Heart right ventricle (tissue), 16 donors: ENCODE measurements around the gene PRDM16. TPM values are rescaled to one million over a fixed set of nuclear protein-coding genes. Genes with fewer than 3 reads are reported as not detected.
A peak's percentile ranks its signal among the peaks of the same experiment; 100 is the strongest.

Source experiments
- ATAC-seq, 8 donors: fragments of 200-7000 bp; cut with Tn5 transposase; one replicate each; pipeline ENCODE4 v1.9.1; 2020; ENCODE audit warnings: mild to moderate bottlenecking in 8 of 8, moderate library complexity in 8 of 8, moderate number of reproducible peaks in 1 of 8
- DNase-seq, 2 donors: peaks; one replicate each; pipeline ENCODE4 v3.0.0-alpha.2; 2020
- H3K27ac ChIP-seq, 10 donors: fragments of 200-600 bp; sonication (generic) in 2 of 10; one replicate each; pipeline versions ENCODE4 v1.5.0 to v1.8.0; 2020 to 2022; ENCODE audit warnings: mild to moderate bottlenecking in 3 of 10
- H3K27me3 ChIP-seq, 7 donors: fragments of 200-600 bp; one replicate each; pipeline ENCODE4 v1.8.0; 2021 to 2022; ENCODE audit warnings: mild to moderate bottlenecking in 2 of 7
- H3K36me3 ChIP-seq, 9 donors: fragments of 200-600 bp; sonication (generic) in 1 of 9; one replicate each; pipeline versions ENCODE4 v1.5.0 to v1.8.0; 2020 to 2022; ENCODE audit warnings: mild to moderate bottlenecking in 2 of 9
- H3K4me1 ChIP-seq, 9 donors: fragments of 200-600 bp; sonication (generic) in 1 of 9; one replicate each; pipeline versions ENCODE4 v1.5.0 to v1.8.0; 2020 to 2022; ENCODE audit warnings: mild to moderate bottlenecking in 4 of 9
- H3K4me3 ChIP-seq, 10 donors: fragments of 200-600 bp; sonication (generic) in 2 of 10; one replicate each; pipeline versions ENCODE4 v1.5.0 to v1.8.0; 2020 to 2022; ENCODE audit warnings: mild to moderate bottlenecking in 7 of 10, moderate library complexity in 2 of 10
- H3K9me3 ChIP-seq, 11 donors: fragments of 200-600 bp in 10 of 11; sonication (generic) in 2 of 11; one replicate each; pipeline versions ENCODE4 v1.5.0 to v1.8.0; 2013 to 2022; ENCODE audit warnings: mild to moderate bottlenecking in 2 of 11, control low read depth in 1 of 11, moderate library complexity in 1 of 11
- CTCF ChIP-seq, 9 donors: fragments of 200-600 bp; sonication (generic) in 2 of 9; IDR thresholded peaks; one replicate each; pipeline versions ENCODE4 v1.5.0 to v1.8.0; 2021 to 2022; ENCODE audit warnings: antibody characterized with exemption in 9 of 9, mild to moderate bottlenecking in 5 of 9, moderate library complexity in 1 of 9
- WGBS, 2 donors: extraction: QIAGEN DNeasy Blood & Tissue Kit; methylation state at CpG; one replicate each; pipeline ENCODE4 v1.1.7; 2013; ENCODE audit warnings: inconsistent platforms in 1 of 2; 5-methylcytosine and 5-hydroxymethylcytosine counted together
- intact Hi-C, 10 donors: fragments of 100-400 bp; cut with DNase I; formaldehyde crosslinking; loops; one replicate each; pipeline versions ENCODE4 v1.11.1 to v1.14.2; 2022
- polyA plus RNA-seq, 2 donors: library from polyadenylated mRNA; stranded (reverse); fragments of 200-250 nt; gene quantifications; one replicate each; pipeline ENCODE4 v1.2.3, GENCODE V29; 2013
- total RNA-seq, 10 donors: library from RNA; stranded (reverse); fragmentation: NEBNext Ultra II Directional in 3 of 10; extraction: Animal tissue kit (Norgen Biotek cat#: 25700) in 3 of 10; gene quantifications; one replicate each; pipeline versions ENCODE4 v1.2.1 to v1.2.4, GENCODE V29; 2021 to 2023
- donor health status: Arrhythmogenic right ventricular cardiomyopathy.
- donor health status: ischemic (EF 13 %, LVEDD 7.1; RV severe dilation, severe dysfunction).
- donor health status: healthy with polysubstance abuse.
- donor health status: DM: no; HTN: yes; CAD: no.
- donor health status: DM: no; HTN: no; CAD: no.
- donor health status: ischemic (EF 25% LVEDD 6.9; RV normal size, moderate dysfunction).
- donor health status: ischemic (EF 25% LVEDD 5.7; RV mildly dilated, moderate dysfunction).
- donor health status: healthy.
- donor health status: DM: yes; HTN: yes; CAD: no.
- donor health status: Ischemic cardiomyopathy.
- donor health status: ischemic (EF 35%, LVEDD 5.7; RV mildly dilated, moderate dysfunction).
- donor health status: nonischemic (EF 11% LVEDD 7.7; RV severe dilation, severe dysfunction).
- donor health status: DM: yes; HTN: yes; CAD: no.
- donor health status: PGD.
- donor health status: ischemic (EF 29% LVEDD 5.4; RV normal size, mild dysfunction).
- donor health status: nonischemic (EF 23%, LVEDD 6.1; RV moderate dilation, normal function).

PRDM16 gene
- total and polyA plus RNA-seq, 12 donors = 4.1 to 25.9 (median 14.8) TPM

GRCh38 chr1:3082051-3082450, 13.0 kb downstream of the PRDM16 start:
- intact Hi-C loops = loop anchor here in 2 of 10 donors (5.0 kb wide), 1 partner anchor 45 kb away; no protein-coding TSS in a partner anchor
- ATAC-seq = no peak
- TF ChIP-seq CTCF (IDR thresholded peaks at IDR 0.05) = no peak
- DNase-seq = no peak
- H3K4me3 ChIP-seq = no peak overlapping the region
- H3K27me3 ChIP-seq = peaks cover 0 to 25% (median 5%) of the 10 kb centered on the region in 7 donors
- H3K36me3 ChIP-seq = no peaks in the 10 kb centered on the region
- WGBS, 2 donors = 80 to 87% methylated on average over 8 of the region's 8 CpGs
- peak overlapping the region in 5 of 10 donors; percentile 42 to 76 (median 69) for H3K27ac ChIP-seq
- peaks cover 3 to 68% (median 34%) of the 10 kb centered on the region in 9 donors for H3K4me1 ChIP-seq
- H3K9me3 ChIP-seq = no peaks in the 10 kb centered on the region

GRCh38 chr1:3082571-3083516, 13.8 kb downstream of the PRDM16 start:
- Histone ChIP-seq H3K4me1 (peaks cover 3 to 60% (median 31%) of the 10 kb centered on the region in 9 donors), H3K27ac (peak overlapping the region in 7 of 10 donors; percentile 48 to 76 (median 64)), H3K9me3 (no peaks in the 10 kb centered on the region), H3K36me3 (no peaks in the 10 kb centered on the region), H3K4me3 (peak overlapping the region in 1 of 10 donors; percentile 10), H3K27me3 (peaks cover 0 to 18% (median 0%) of the 10 kb centered on the region in 7 donors)
- TF ChIP-seq CTCF (IDR thresholded peaks at IDR 0.05) = no peak
- ATAC-seq (peak; percentile 26 to 60 (median 46)), DNase-seq (no peak)
- WGBS, 2 donors = 73 to 76% methylated on average over 41 to 42 of the region's 42 CpGs
- intact Hi-C loops = loop anchor here in 2 of 10 donors (5.0 kb wide), 1 partner anchor 44 kb away; no protein-coding TSS in a partner anchor

- Histone ChIP-seq H3K36me3 (no peaks in the 10 kb centered on the region), H3K27me3 (peaks cover 0 to 12% (median 0%) of the 10 kb centered on the region in 7 donors), H3K9me3 (no peaks in the 10 kb centered on the region), H3K4me3 (peak overlapping the region in 1 of 10 donors; percentile 10), H3K4me1 (peaks cover 0 to 47% (median 26%) of the 10 kb centered on the region in 9 donors), H3K27ac (peak overlapping the region in 7 of 10 donors; percentile 32 to 76 (median 64))
- DNase-seq (no peak), ATAC-seq (peak in 3 of 8 donors; percentile 10 to 35 (median 13))
- WGBS, 2 donors = 46 to 60% methylated on average over 16 of the region's 16 CpGs
- intact Hi-C loops = loop anchor here in 2 of 10 donors (5.0 kb wide), 1 partner anchor 43 kb away; no protein-coding TSS in a partner anchor
- no peak for TF ChIP-seq CTCF (IDR thresholded peaks at IDR 0.05)
Observed at GRCh38 chr1:3084154-3084553, 15.2 kb downstream of the PRDM16 start.

GRCh38 chr1:3084726-3085125, 15.7 kb downstream of the PRDM16 start:
- Histone ChIP-seq H3K36me3 (no peaks in the 10 kb centered on the region), H3K27ac (peak overlapping the region in 1 of 10 donors; percentile 69), H3K27me3 (peaks cover 0 to 7% (median 0%) of the 10 kb centered on the region in 7 donors), H3K4me3 (peak overlapping the region in 1 of 10 donors; percentile 10), H3K4me1 (peaks cover 0 to 41% (median 25%) of the 10 kb centered on the region in 9 donors), H3K9me3 (no peaks in the 10 kb centered on the region)
- no peak for DNase-seq
- no peak for TF ChIP-seq CTCF (IDR thresholded peaks at IDR 0.05)
- no peak for ATAC-seq
- WGBS, 2 donors = 85 to 87% methylated on average over 12 of the region's 12 CpGs
- intact Hi-C loops = loop anchor here in 2 of 10 donors (5.0 kb wide), 1 partner anchor 43 kb away; no protein-coding TSS in a partner anchor
